Keratinocyte (primary cell): ENCODE data around the gene TGM4. TPM values are rescaled to one million over a fixed set of nuclear protein-coding genes. Genes with fewer than 3 reads are reported as not detected.

Experiments
- DNase-seq: peaks from one replicate; pipeline ENCODE4 v3.0.0-alpha.2; 2011; ENCODE audit warnings: low read depth, missing footprints, low spot score
- FAIRE-seq: peaks from 2 replicates; lab custom pipeline; 2011; peaks lifted over from hg19 to GRCh38; lab: Jason Lieb, UNC
- H2AFZ ChIP-seq: 2 replicates; pipeline ENCODE4 v1.6.0; 2012; ENCODE audit warnings: low read length, control low read depth, inconsistent platforms; ENCODE audit not compliant: control insufficient read depth
- H3K27ac ChIP-seq: 2 replicates; pipeline ENCODE4 v1.5.1; 2011; ENCODE audit warnings: low read length; ENCODE audit not compliant: control insufficient read depth, insufficient read depth
- H3K27me3 ChIP-seq: 3 replicates; pipeline ENCODE4 v1.6.0; 2011; ENCODE audit warnings: low read length; ENCODE audit not compliant: control insufficient read depth, insufficient read depth; ENCODE audit errors: extremely low read depth
- H3K36me3 ChIP-seq, 2 experiments: 2 replicates in 1 of 2; 3 replicates in 1 of 2; pipeline ENCODE4 v1.5.1; 2011; ENCODE audit warnings: low read length in 2 of 2, mild to moderate bottlenecking in 1 of 2; ENCODE audit not compliant: control insufficient read depth in 2 of 2, insufficient read depth in 2 of 2; ENCODE audit errors: extremely low read depth in 1 of 2
- H3K4me1 ChIP-seq: 3 replicates; pipeline ENCODE4 v1.5.1; 2011; ENCODE audit warnings: low read length; ENCODE audit not compliant: control insufficient read depth, insufficient read depth; ENCODE audit errors: extremely low read depth
- H3K4me2 ChIP-seq: 3 replicates; pipeline ENCODE4 v1.6.0; 2011; ENCODE audit warnings: low read depth, low read length; ENCODE audit not compliant: control insufficient read depth, insufficient read depth; ENCODE audit errors: extremely low read depth
- H3K4me3 ChIP-seq, 3 experiments: fragments of 200-600 bp in 1 of 3; sonication (generic) in 1 of 3; 2 replicates in 2 of 3; 3 replicates in 1 of 3; pipeline ENCODE4 v1.5.1; 2011 to 2016; ENCODE audit warnings: low read length in 3 of 3, mild to moderate bottlenecking in 3 of 3, control low read depth in 2 of 3, inconsistent platforms in 1 of 3, low read depth in 1 of 3, mixed read lengths in 1 of 3, mixed run types in 1 of 3, moderate library complexity in 1 of 3; ENCODE audit not compliant: control insufficient read depth in 2 of 3, insufficient read depth in 2 of 3; ENCODE audit errors: extremely low read depth in 1 of 3
- H3K79me2 ChIP-seq: 2 replicates; pipeline ENCODE4 v1.6.0; 2012; ENCODE audit warnings: low read length; ENCODE audit not compliant: control insufficient read depth, insufficient read depth
- H3K9ac ChIP-seq: 3 replicates; pipeline ENCODE4 v1.6.0; 2011; ENCODE audit warnings: low read length; ENCODE audit not compliant: control insufficient read depth, insufficient read depth; ENCODE audit errors: extremely low read depth
- H3K9me1 ChIP-seq: 3 replicates; pipeline ENCODE4 v1.6.0; 2011; ENCODE audit warnings: low read length; ENCODE audit not compliant: control insufficient read depth, insufficient read depth; ENCODE audit errors: extremely low read depth
- H3K9me3 ChIP-seq: 2 replicates; pipeline ENCODE4 v1.5.1; 2012; ENCODE audit warnings: low read depth, low read length; ENCODE audit not compliant: control insufficient read depth
- H4K20me1 ChIP-seq: 3 replicates; pipeline ENCODE4 v1.6.0; 2011; ENCODE audit warnings: low read length; ENCODE audit not compliant: control insufficient read depth, insufficient read depth; ENCODE audit errors: extremely low read depth
- CTCF ChIP-seq, 3 experiments: IDR thresholded peaks in 1 of 3; conservative IDR thresholded peaks in 1 of 3; optimal IDR thresholded peaks in 1 of 3; 2 replicates in 2 of 3; 3 replicates in 1 of 3; pipeline versions ENCODE3 to v1.5.1; 2011; ENCODE audit warnings: low read length in 3 of 3, mild to moderate bottlenecking in 3 of 3, moderate library complexity in 2 of 3, control low read depth in 1 of 3, inconsistent platforms in 1 of 3; ENCODE audit not compliant: insufficient read depth in 2 of 3; ENCODE audit errors: extremely low read depth in 1 of 3
- EZH2 ChIP-seq: IDR thresholded peaks from one replicate; pipeline ENCODE4 v1.6.1; 2012; ENCODE audit warnings: inconsistent platforms, mild to moderate bottlenecking, low read length, moderate library complexity
- dilution Hi-C: fragments of 300-500 bp; cut with MboI; formaldehyde crosslinking; loops from one replicate; pipeline ENCODE4 v1.7.0; 2020; ENCODE audit warnings: low sequenced_read_pairs; ENCODE audit not compliant: extremely low pct_ligation_motif_present
- polyA plus RNA-seq, 5 experiments: library from polyadenylated mRNA; depleted of rRNA in 3 of 5; stranded (reverse) in 3 of 5; stranded (forward) in 1 of 5; unstranded in 1 of 5; fragments of >200 nt; gene quantifications; 1 replicate in 1 of 5; 2 replicates in 3 of 5; 3 replicates in 1 of 5; pipeline versions ENCODE4 v1.2.1 to v1.2.3, GENCODE V29; 2011 to 2012; ENCODE audit warnings: missing spikeins in 2 of 5, low read depth in 1 of 5, low replicate concordance in 1 of 5

Gene TGM4
- polyA plus RNA-seq, 1 donor (not counting 4 experiments of a cell fraction or from before 2014, with no cell fraction given): 1.3 TPM

- no peaks in the 10 kb centered on the region for H3K27me3 ChIP-seq
- no peak overlapping the region for H3K27ac ChIP-seq
- H4K20me1 ChIP-seq: no peaks in the 10 kb centered on the region
- no peak for DNase-seq
- H3K4me1 ChIP-seq: no peaks in the 10 kb centered on the region
- no peak overlapping the region for H3K4me3 ChIP-seq
- H3K9me1 ChIP-seq: no peaks in the 10 kb centered on the region
- H2AFZ ChIP-seq: no peak overlapping the region
- H3K4me2 ChIP-seq: no peak overlapping the region
- H3K36me3 ChIP-seq: peaks cover 10 to 21% of the 10 kb centered on the region in 2 experiments
- H3K9me3 ChIP-seq: no peaks in the 10 kb centered on the region
- no peaks in the 10 kb centered on the region for H3K79me2 ChIP-seq
- H3K9ac ChIP-seq: no peak overlapping the region
- dilution Hi-C loops: no loop called here
- TF ChIP-seq EZH2: no peak
- no peak for TF ChIP-seq CTCF (optimal IDR thresholded peaks at IDR 0.05 in 1 of 3, IDR thresholded peaks at IDR 0.05 in 1 of 3, conservative IDR thresholded peaks at IDR 0.05 in 1 of 3; ENCODE audit: extremely low read depth in 1 of 3, insufficient read depth in 2 of 3, low read length in 3 of 3)
- no peak for FAIRE-seq
These were observed 44.2 kb downstream of the TGM4 start for GRCh38 chr3:44918581-44918980.

- no peak overlapping the region for H3K9ac ChIP-seq
- H4K20me1 ChIP-seq: no peaks in the 10 kb centered on the region
- H3K36me3 ChIP-seq: peaks cover 10 to 26% of the 10 kb centered on the region in 2 experiments
- FAIRE-seq (no peak), DNase-seq (no peak)
- dilution Hi-C loops: no loop called here
- peaks cover 2% of the 10 kb centered on the region for H3K4me1 ChIP-seq
- no peaks in the 10 kb centered on the region for H3K9me3 ChIP-seq
- H2AFZ ChIP-seq: no peak overlapping the region
- TF ChIP-seq CTCF (optimal IDR thresholded peaks at IDR 0.05 in 1 of 3, IDR thresholded peaks at IDR 0.05 in 1 of 3, conservative IDR thresholded peaks at IDR 0.05 in 1 of 3; ENCODE audit: extremely low read depth in 1 of 3, insufficient read depth in 2 of 3, low read length in 3 of 3): no peak
- H3K27ac ChIP-seq: no peak overlapping the region
- H3K79me2 ChIP-seq: no peaks in the 10 kb centered on the region
- no peaks in the 10 kb centered on the region for H3K27me3 ChIP-seq
- H3K4me3 ChIP-seq: no peak overlapping the region
- no peaks in the 10 kb centered on the region for H3K9me1 ChIP-seq
- no peak overlapping the region for H3K4me2 ChIP-seq
These were observed 45.7 kb downstream of the TGM4 start for GRCh38 chr3:44920081-44920480.
